ENCODE results near the gene LRMDA. TPM values are rescaled to one million over a fixed set of nuclear protein-coding genes. Genes with fewer than 3 reads are reported as not detected.

LRMDA gene
- total RNA-seq, 1 donor from 2014 or later: 4.5 TPM

GRCh38 chr10:76114581-76115001 lies 683.2 kb downstream of the LRMDA start:
- DNase-seq (ENCODE audit: low spot score): no peak
- intact Hi-C loops (cut with DNase I): no loop called here

- intact Hi-C loops (cut with DNase I): no loop called here
- DNase-seq (ENCODE audit: low spot score): no peak
These were observed 683.7 kb downstream of the LRMDA start for GRCh38 chr10:76115131-76115470.

GRCh38 chr10:76115471-76116155 lies 684.2 kb downstream of the LRMDA start:
- DNase-seq (ENCODE audit: low spot score): no peak
- intact Hi-C loops (cut with DNase I): no loop called here

GRCh38 chr10:76116523-76116922 lies 685.1 kb downstream of the LRMDA start:
- intact Hi-C loops (cut with DNase I): no loop called here

GRCh38 chr10:76117949-76118348 lies 686.5 kb downstream of the LRMDA start:
- no peak for DNase-seq (ENCODE audit: low spot score)
- intact Hi-C loops (cut with DNase I): no loop called here

More at GRCh38 chr10:76116523-76116922, 685.1 kb downstream of the LRMDA start:
- DNase-seq (ENCODE audit: low spot score): no peak

GRCh38 chr10:76119036-76119435 lies 687.6 kb downstream of the LRMDA start:
- no peak for DNase-seq (ENCODE audit: low spot score)
- intact Hi-C loops (cut with DNase I): no loop called here

GRCh38 chr10:76119515-76119914 lies 688.1 kb downstream of the LRMDA start:
- intact Hi-C loops (cut with DNase I): no loop called here
- no peak for DNase-seq (ENCODE audit: low spot score)

GRCh38 chr10:76122056-76122455 lies 690.6 kb downstream of the LRMDA start:
- intact Hi-C loops (cut with DNase I): no loop called here
- DNase-seq (ENCODE audit: low spot score): no peak

GRCh38 chr10:76124280-76124679 lies 692.9 kb downstream of the LRMDA start:
- no peak for DNase-seq (ENCODE audit: low spot score)
- intact Hi-C loops (cut with DNase I): no loop called here

- intact Hi-C loops (cut with DNase I): no loop called here
- DNase-seq (ENCODE audit: low spot score): no peak
These were observed 694.5 kb downstream of the LRMDA start for GRCh38 chr10:76125900-76126299.

GRCh38 chr10:76126607-76127527 lies 695.4 kb downstream of the LRMDA start:
- intact Hi-C loops (cut with DNase I): no loop called here
- DNase-seq (ENCODE audit: low spot score): no peak

- DNase-seq (ENCODE audit: low spot score): no peak
- intact Hi-C loops (cut with DNase I): no loop called here
These were observed 696.7 kb downstream of the LRMDA start for GRCh38 chr10:76127984-76128589.

- intact Hi-C loops (cut with DNase I): no loop called here
These were observed 697.8 kb downstream of the LRMDA start for GRCh38 chr10:76129213-76129612.

GRCh38 chr10:76130892-76131291 lies 699.5 kb downstream of the LRMDA start:
- no peak for DNase-seq (ENCODE audit: low spot score)
- intact Hi-C loops (cut with DNase I): no loop called here

More at GRCh38 chr10:76129213-76129612, 697.8 kb downstream of the LRMDA start:
- no peak for DNase-seq (ENCODE audit: low spot score)

- intact Hi-C loops (cut with DNase I): no loop called here
- no peak for DNase-seq (ENCODE audit: low spot score)
These were observed 702.3 kb downstream of the LRMDA start for GRCh38 chr10:76133597-76134255.

- intact Hi-C loops (cut with DNase I): no loop called here
These were observed 705.5 kb downstream of the LRMDA start for GRCh38 chr10:76136961-76137360.

GRCh38 chr10:76138286-76138685 lies 706.9 kb downstream of the LRMDA start:
- intact Hi-C loops (cut with DNase I): no loop called here
- DNase-seq (ENCODE audit: low spot score): no peak

More at GRCh38 chr10:76136961-76137360, 705.5 kb downstream of the LRMDA start:
- no peak for DNase-seq (ENCODE audit: low spot score)

- DNase-seq (ENCODE audit: low spot score): no peak
- intact Hi-C loops (cut with DNase I): no loop called here
These were observed 707.5 kb downstream of the LRMDA start for GRCh38 chr10:76138906-76139305.

- intact Hi-C loops (cut with DNase I): no loop called here
- no peak for DNase-seq (ENCODE audit: low spot score)
These were observed 708.0 kb downstream of the LRMDA start for GRCh38 chr10:76139431-76139830.

- no peak for DNase-seq (ENCODE audit: low spot score)
- intact Hi-C loops (cut with DNase I): no loop called here
These were observed 710.0 kb downstream of the LRMDA start for GRCh38 chr10:76141376-76141775.
